Gastroesophageal sphincter (tissue), 4 donors: ENCODE data around the gene COG1. TPM values are rescaled to one million over a fixed set of nuclear protein-coding genes. Genes with fewer than 3 reads are reported as not detected.

Source experiments
- ATAC-seq: fragments of 150-250 bp; one replicate; pipeline ENCODE4 v1.9.1; 2016; ENCODE audit warnings: mild to moderate bottlenecking, moderate library complexity
- H3K27ac ChIP-seq, 4 donors: fragments of 200-600 bp; sonication (generic) in 3 of 4; 1 replicate in 3 of 4; 2 replicates in 1 of 4; pipeline ENCODE4 v1.5.1; 2016 to 2019
- H3K27me3 ChIP-seq: fragments of 200-600 bp; sonication (generic); one replicate; pipeline ENCODE4 v1.5.1; 2019
- H3K36me3 ChIP-seq, 2 donors: fragments of 200-600 bp; sonication (generic); one replicate each; pipeline ENCODE4 v1.5.1; 2019; ENCODE audit warnings: control low read depth in 1 of 2
- H3K4me1 ChIP-seq, 3 donors: fragments of 200-600 bp; sonication (generic); 1 replicate in 2 of 3; 2 replicates in 1 of 3; pipeline ENCODE4 v1.5.1; 2016 to 2019; ENCODE audit warnings: control low read depth in 2 of 3
- H3K4me3 ChIP-seq, 2 donors: fragments of 200-600 bp; sonication (generic); one replicate each; pipeline ENCODE4 v1.5.1; 2019; ENCODE audit warnings: mild to moderate bottlenecking in 1 of 2, moderate library complexity in 1 of 2
- H3K9me3 ChIP-seq, 3 donors: fragments of 200-600 bp; sonication (generic); one replicate each; pipeline ENCODE4 v1.5.1; 2017 to 2019; ENCODE audit warnings: control low read depth in 2 of 3
- EP300 ChIP-seq: sonication (generic); formaldehyde crosslinking; IDR thresholded peaks from one replicate; pipeline ENCODE4 v1.6.1; 2017; ENCODE audit warnings: antibody characterized with exemption, mild to moderate bottlenecking
- POLR2A ChIP-seq, 2 donors: fragments of 450-650 bp; IDR thresholded peaks; one replicate each; pipeline ENCODE4 v1.6.1; 2017; ENCODE audit warnings: antibody characterized with exemption in 2 of 2, mild to moderate bottlenecking in 2 of 2, moderate library complexity in 1 of 2
- POLR2AphosphoS5 ChIP-seq: sonication (generic); formaldehyde crosslinking; IDR thresholded peaks from one replicate; pipeline ENCODE4 v1.6.1; 2017; ENCODE audit warnings: antibody characterized with exemption
- WGBS, 2 donors: methylation state at CpG; one replicate each; pipeline ENCODE4 v1.1.5; 2018; ENCODE audit warnings: low coverage in 1 of 2; 5-methylcytosine and 5-hydroxymethylcytosine counted together
- total RNA-seq, 4 donors: library from RNA; depleted of rRNA; stranded (reverse); fragments of >200 nt; gene quantifications; one replicate each; pipeline ENCODE4 v1.1.0, GENCODE V29; 2016
- TF ChIP-seq, protein P1 (sequence below), 4 experiments: fragments of 200-600 bp in 2 of 4; fragments of 450-650 bp in 2 of 4; sonication (generic) in 1 of 4; IDR thresholded peaks; one replicate each; pipeline ENCODE4 v1.5.1; 2017 to 2019; ENCODE audit warnings: antibody characterized with exemption in 4 of 4, mild to moderate bottlenecking in 2 of 4, moderate library complexity in 2 of 4

The COG1 gene
- total RNA-seq, 4 donors from 2014 or later, result 16.2 to 33.0 (median 27.3) TPM

DNA sequence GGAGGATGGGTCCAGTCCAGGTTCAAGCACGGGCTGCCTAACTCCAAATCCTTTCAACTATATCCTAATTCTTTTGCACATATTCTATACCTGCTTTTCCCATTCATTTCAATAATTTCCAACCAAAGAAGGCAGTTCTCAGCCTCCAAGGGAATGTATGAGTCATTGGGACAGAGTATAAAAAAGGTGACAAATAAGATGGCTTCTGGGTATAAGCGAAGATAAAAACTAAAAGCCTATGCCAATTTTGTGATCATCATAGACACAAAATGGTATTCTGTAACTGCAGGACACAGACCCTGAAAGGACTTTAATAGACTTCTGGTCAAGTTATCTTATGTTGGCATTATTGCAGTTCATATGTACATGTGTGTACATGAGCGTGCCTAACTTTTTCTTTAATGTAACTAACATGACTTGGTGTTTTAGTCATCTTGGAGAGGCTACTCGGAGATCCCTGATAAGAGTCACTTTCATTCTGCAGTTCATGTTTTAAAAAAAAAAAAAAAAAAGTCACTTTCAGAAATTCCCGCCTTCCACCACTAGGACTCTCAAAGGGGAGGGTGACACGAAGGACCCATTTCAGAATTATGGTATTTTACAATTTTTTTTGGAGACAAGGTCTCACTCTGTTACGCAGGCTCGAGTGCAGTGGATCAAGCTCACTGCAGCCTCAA is 17.3 kb downstream of the COG1 start:
- ATAC-seq, result no peak
- WGBS, 2 donors, result 75 to 90% methylated on average over 7 to 8 of the region's 8 CpGs
- no peak for TF ChIP-seq POLR2A (IDR thresholded peaks at IDR 0.05)
- TF ChIP-seq, protein P1, sequence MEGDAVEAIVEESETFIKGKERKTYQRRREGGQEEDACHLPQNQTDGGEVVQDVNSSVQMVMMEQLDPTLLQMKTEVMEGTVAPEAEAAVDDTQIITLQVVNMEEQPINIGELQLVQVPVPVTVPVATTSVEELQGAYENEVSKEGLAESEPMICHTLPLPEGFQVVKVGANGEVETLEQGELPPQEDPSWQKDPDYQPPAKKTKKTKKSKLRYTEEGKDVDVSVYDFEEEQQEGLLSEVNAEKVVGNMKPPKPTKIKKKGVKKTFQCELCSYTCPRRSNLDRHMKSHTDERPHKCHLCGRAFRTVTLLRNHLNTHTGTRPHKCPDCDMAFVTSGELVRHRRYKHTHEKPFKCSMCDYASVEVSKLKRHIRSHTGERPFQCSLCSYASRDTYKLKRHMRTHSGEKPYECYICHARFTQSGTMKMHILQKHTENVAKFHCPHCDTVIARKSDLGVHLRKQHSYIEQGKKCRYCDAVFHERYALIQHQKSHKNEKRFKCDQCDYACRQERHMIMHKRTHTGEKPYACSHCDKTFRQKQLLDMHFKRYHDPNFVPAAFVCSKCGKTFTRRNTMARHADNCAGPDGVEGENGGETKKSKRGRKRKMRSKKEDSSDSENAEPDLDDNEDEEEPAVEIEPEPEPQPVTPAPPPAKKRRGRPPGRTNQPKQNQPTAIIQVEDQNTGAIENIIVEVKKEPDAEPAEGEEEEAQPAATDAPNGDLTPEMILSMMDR (IDR thresholded peaks at IDR 0.05), result peak in 1 of 4 experiments; percentile 8
- H3K4me1 ChIP-seq, result no peaks in the 10 kb centered on the region
- no peaks in the 10 kb centered on the region for H3K9me3 ChIP-seq
- peaks cover 0 to 63% of the 10 kb centered on the region in 2 donors for H3K36me3 ChIP-seq
- no peak overlapping the region for H3K4me3 ChIP-seq
- H3K27me3 ChIP-seq, result no peaks in the 10 kb centered on the region
- H3K27ac ChIP-seq, result no peak overlapping the region

DNA sequence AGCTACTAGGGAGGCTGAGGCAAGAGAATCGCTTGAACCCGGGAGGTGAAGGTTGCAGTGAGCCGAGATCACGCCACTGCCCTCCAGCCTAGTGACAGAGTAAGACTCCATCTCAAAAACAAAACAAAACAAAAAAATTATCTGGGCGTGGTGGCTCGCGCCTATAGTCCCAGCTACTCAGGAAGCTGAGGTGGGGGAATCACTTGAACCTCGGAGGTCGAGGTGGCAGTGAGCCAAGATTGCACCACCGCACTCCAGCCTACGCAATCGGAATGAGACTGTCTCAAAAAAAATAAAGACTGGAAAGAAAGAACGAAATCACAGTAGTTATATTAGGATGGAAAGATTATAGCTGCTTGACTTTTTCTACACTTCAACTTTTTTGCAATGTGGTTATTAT is 18.9 kb downstream of the COG1 start:
- Histone ChIP-seq H3K27me3 (no peaks in the 10 kb centered on the region), H3K4me3 (no peak overlapping the region), H3K4me1 (no peaks in the 10 kb centered on the region), H3K36me3 (peaks cover 0 to 53% of the 10 kb centered on the region in 2 donors), H3K9me3 (no peaks in the 10 kb centered on the region), H3K27ac (no peak overlapping the region)
- 66 to 74% methylated on average over 9 to 13 of the region's 13 CpGs for WGBS, 2 donors
- no peak for ATAC-seq
- TF ChIP-seq, protein P1 (IDR thresholded peaks at IDR 0.05), result no peak
- TF ChIP-seq POLR2A (IDR thresholded peaks at IDR 0.05) (no peak), EP300 (no peak), POLR2AphosphoS5 (no peak)

DNA sequence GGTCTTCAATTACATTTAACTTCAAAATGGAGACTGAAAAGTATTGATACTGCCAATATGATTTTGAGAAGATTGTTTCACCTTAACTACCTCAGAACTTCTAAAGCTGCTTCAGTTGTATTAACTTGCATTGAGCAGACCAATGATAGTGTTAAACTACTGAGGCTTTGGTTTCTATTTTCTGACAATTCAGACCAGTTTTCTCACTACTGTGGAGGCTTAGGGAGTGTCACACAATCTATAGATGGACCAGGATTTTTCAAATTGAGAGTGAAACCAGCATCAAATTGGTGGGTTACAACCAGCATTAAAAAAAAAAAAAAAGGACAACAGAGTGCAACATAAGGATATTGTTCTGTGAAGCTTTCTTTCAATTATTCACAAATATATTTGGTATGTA is 21.2 kb downstream of the COG1 start:
- H3K36me3 ChIP-seq, result peaks cover 0 to 38% of the 10 kb centered on the region in 2 donors
- H3K9me3 ChIP-seq, result no peaks in the 10 kb centered on the region
- no peaks in the 10 kb centered on the region for H3K4me1 ChIP-seq
- H3K27me3 ChIP-seq, result no peaks in the 10 kb centered on the region
- H3K27ac ChIP-seq, result no peak overlapping the region
- no peak overlapping the region for H3K4me3 ChIP-seq
- no peak for ATAC-seq
- TF ChIP-seq EP300, result no peak
- TF ChIP-seq, protein P1 (IDR thresholded peaks at IDR 0.05), result no peak
- TF ChIP-seq POLR2A (IDR thresholded peaks at IDR 0.05), result no peak

DNA sequence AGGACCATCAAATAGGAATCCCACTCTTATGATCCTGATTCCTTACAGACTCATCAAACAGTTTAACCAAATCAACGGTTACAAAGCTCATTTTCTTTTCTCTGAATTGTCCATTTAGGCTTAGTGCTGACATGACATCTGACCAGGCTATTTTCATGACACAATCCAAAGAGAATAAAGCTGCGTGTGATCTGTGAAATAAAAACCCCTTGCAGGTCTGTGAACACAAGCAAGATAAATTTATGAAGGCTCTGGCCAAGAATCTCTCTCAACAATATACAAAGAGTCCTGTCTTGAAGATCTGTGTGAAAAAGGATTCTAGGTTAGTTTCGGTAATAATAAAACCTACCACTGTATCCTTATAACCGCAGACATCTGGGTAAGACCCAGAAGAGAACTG is 22.0 kb downstream of the COG1 start:
- TF ChIP-seq POLR2AphosphoS5 (no peak), EP300 (no peak), POLR2A (IDR thresholded peaks at IDR 0.05) (no peak)
- TF ChIP-seq, protein P1 (IDR thresholded peaks at IDR 0.05), result no peak
- peaks cover 0 to 29% of the 10 kb centered on the region in 2 donors for H3K36me3 ChIP-seq
- no peak for ATAC-seq
- H3K4me1 ChIP-seq, result no peaks in the 10 kb centered on the region
- no peaks in the 10 kb centered on the region for H3K9me3 ChIP-seq
- no peaks in the 10 kb centered on the region for H3K27me3 ChIP-seq
- no peak overlapping the region for H3K27ac ChIP-seq
- no peak overlapping the region for H3K4me3 ChIP-seq
- WGBS, 2 donors, result 52 to 62% methylated on average over 4 of the region's 4 CpGs

DNA sequence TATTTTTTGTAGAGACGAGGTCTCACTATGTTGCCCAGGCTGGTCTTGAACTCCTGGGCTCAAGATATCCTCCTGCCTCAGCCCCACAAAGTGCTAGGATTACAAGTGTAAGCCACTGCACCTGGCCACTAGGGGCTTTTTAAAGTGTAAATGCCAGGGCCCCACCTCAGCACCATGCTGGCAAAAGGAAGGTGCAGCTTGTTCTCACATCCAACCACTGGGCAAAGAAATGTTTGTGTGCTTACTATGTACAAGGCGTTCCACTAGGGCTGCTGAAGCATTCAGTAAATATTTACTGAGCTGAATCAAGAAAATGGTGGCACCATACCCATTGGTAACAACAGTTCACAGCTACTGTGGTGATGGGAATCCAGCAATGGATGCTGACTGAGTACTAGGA is 22.6 kb downstream of the COG1 start:
- ATAC-seq, result no peak

More for the DNA sequence above, 22.6 kb downstream of the COG1 start:
- H3K4me1 ChIP-seq, result no peaks in the 10 kb centered on the region
- 100% methylated on average over 1 of the region's 2 CpGs for WGBS, 2 donors
- no peak overlapping the region for H3K27ac ChIP-seq
- no peaks in the 10 kb centered on the region for H3K27me3 ChIP-seq
- peaks cover 0 to 27% of the 10 kb centered on the region in 2 donors for H3K36me3 ChIP-seq
- H3K9me3 ChIP-seq, result no peaks in the 10 kb centered on the region
- TF ChIP-seq, protein P1 (IDR thresholded peaks at IDR 0.05), result no peak
- no peak for TF ChIP-seq EP300
- TF ChIP-seq POLR2A (IDR thresholded peaks at IDR 0.05), result no peak
- TF ChIP-seq POLR2AphosphoS5, result no peak
- H3K4me3 ChIP-seq, result no peak overlapping the region
